Common myeloid progenitor, CD34-positive (primary cell): ENCODE measurements around the gene MARF1.
"Not testable (repeated sequence)": the region's sequence is repeated elsewhere in the genome, so short reads cannot be mapped to it uniquely, and the experiment has no call there.

ENCODE experiments used
- CTCF ChIA-PET: fragments of 350-600 bp; sonication (Branson Sonifier 250); formaldehyde crosslinking; loops from one replicate; lab custom pipeline; 2021; ENCODE audit warnings: antibody characterized with exemption; lab: Charles Lee
- POLR2A ChIA-PET: fragments of 350-600 bp; sonication (Branson Sonifier 250); formaldehyde crosslinking; loops from one replicate; lab custom pipeline; 2021; ENCODE audit warnings: antibody characterized with exemption; lab: Charles Lee
- DNase-seq, 3 donors: peaks; one replicate each; pipeline versions ENCODE4 v3.0.0 to v3.0.0-alpha.2; 2013
- H3K27ac ChIP-seq, 2 experiments: 1 replicate in 1 of 2; 2 replicates in 1 of 2; pipeline ENCODE4 v1.7.0; 2013; ENCODE audit warnings: inconsistent platforms in 2 of 2, low read length in 2 of 2, mild to moderate bottlenecking in 2 of 2, low read depth in 1 of 2, moderate library complexity in 1 of 2; ENCODE audit not compliant: severe bottlenecking in 2 of 2, insufficient read depth in 1 of 2, poor library complexity in 1 of 2
- H3K27me3 ChIP-seq, 5 experiments: replicated peaks in 2 of 5; 1 replicate in 3 of 5; 2 replicates in 2 of 5; pipeline versions ENCODE4 v1.6.1 to v1.7.0; 2013; ENCODE audit warnings: low read length in 4 of 5, mild to moderate bottlenecking in 2 of 5, moderate library complexity in 2 of 5, inconsistent platforms in 1 of 5; ENCODE audit not compliant: insufficient read depth in 5 of 5, control insufficient read depth in 4 of 5
- H3K36me3 ChIP-seq, 4 experiments: 1 replicate in 2 of 4; 2 replicates in 2 of 4; pipeline versions ENCODE4 v1.6.1 to v1.7.0; 2013; ENCODE audit warnings: low read length in 3 of 4, control low read depth in 1 of 4, mild to moderate bottlenecking in 1 of 4; ENCODE audit not compliant: control insufficient read depth in 4 of 4, insufficient read depth in 4 of 4
- H3K4me1 ChIP-seq, 4 experiments: 1 replicate in 3 of 4; 2 replicates in 1 of 4; pipeline versions ENCODE4 v1.6.1 to v1.7.1; 2013; ENCODE audit warnings: low read length in 3 of 4, mild to moderate bottlenecking in 3 of 4, control low read depth in 1 of 4, inconsistent platforms in 1 of 4, moderate library complexity in 1 of 4; ENCODE audit not compliant: control insufficient read depth in 4 of 4, insufficient read depth in 4 of 4; ENCODE audit errors: control extremely low read depth in 1 of 4
- H3K4me3 ChIP-seq, 7 experiments: 1 replicate in 4 of 7; 2 replicates in 3 of 7; pipeline versions ENCODE4 v1.5.1 to v1.7.0; 2013; ENCODE audit warnings: mild to moderate bottlenecking in 7 of 7, low read length in 6 of 7, moderate library complexity in 6 of 7, inconsistent platforms in 2 of 7, low read depth in 2 of 7, control low read depth in 1 of 7; ENCODE audit not compliant: insufficient read depth in 4 of 7, control insufficient read depth in 1 of 7; ENCODE audit errors: extremely low read depth in 1 of 7
- H3K9me3 ChIP-seq, 5 experiments: 1 replicate in 4 of 5; 2 replicates in 1 of 5; pipeline versions ENCODE4 v1.6.1 to v1.7.1; 2013; ENCODE audit warnings: low read length in 4 of 5, mild to moderate bottlenecking in 2 of 5, inconsistent platforms in 1 of 5, low read depth in 1 of 5, moderate library complexity in 1 of 5; ENCODE audit not compliant: control insufficient read depth in 4 of 5, insufficient read depth in 2 of 5; ENCODE audit errors: control extremely low read depth in 1 of 5
- WGBS: methylation state at CpG from one replicate; pipeline ENCODE4 v1.1.5; 2013; ENCODE audit not compliant: insufficient coverage; 5-methylcytosine and 5-hydroxymethylcytosine counted together

The MARF1 gene

DNA sequence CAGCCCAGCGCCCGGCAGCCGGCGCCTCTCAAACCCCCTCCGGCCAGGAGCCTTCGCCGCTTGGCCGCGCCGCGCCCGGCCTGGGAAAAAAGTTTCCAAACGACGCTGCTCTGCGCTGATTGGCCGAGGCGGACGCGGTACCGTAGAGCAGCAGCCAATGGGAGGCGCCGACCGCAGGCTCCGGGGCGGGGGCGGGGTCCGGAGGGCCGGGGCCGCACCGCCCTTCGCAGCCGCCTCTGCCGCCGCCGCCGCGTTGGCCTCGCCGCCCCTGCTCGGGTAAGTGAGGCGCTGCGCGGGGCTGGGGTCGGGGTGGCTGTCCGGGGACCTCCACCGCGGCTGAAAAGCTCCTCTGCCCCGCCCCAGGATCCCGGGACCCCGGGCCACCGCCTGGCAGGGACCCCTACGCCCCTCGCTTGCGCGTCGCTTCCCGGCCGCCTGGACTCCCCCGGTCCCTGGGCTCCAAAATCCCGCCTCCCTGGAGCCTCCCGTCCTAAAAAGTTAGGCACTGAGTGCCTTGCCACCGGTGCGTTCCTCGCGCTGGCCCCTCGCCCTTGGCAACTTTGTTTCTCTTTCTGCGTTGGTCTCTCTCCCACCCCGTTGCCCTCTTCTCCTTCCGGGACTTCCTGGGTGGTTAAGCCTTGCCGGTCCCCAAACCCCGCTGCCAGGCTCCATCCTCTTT, 7.2 kb upstream of the MARF1 start, which contains the start of gene NDE1:
Gene NDE1, plus strand, starts transcription at position 227 of the 679 bp plus-strand sequence. CDS start 14,534 bp downstream, outside the sequence.
- no peaks in the 10 kb centered on the region for H3K27me3 ChIP-seq
- ChIA-PET POLR2A (interaction anchor here (2.5 kb wide), 1 partner anchor 22 kb away, joined by 8 read pairs; no protein-coding TSS in a partner anchor), CTCF (no interaction called here)
- peak; percentile 80 to 88 (median 87) for DNase-seq
- H3K36me3 ChIP-seq: peaks cover 0 to 17% (median 9%) of the 10 kb centered on the region in 4 experiments
- 0% methylated on average over 71 of the region's 71 CpGs for WGBS
- peak within 1 kb of the TSS; percentile 76 to 97 (median 82) for H3K4me3 ChIP-seq
- peaks cover 0 to 26% (median 20%) of the 10 kb centered on the region in 4 experiments for H3K4me1 ChIP-seq
- peak within 1 kb of the TSS; percentile 84 to 90 for H3K27ac ChIP-seq
- no peaks in the 10 kb centered on the region for H3K9me3 ChIP-seq

DNA sequence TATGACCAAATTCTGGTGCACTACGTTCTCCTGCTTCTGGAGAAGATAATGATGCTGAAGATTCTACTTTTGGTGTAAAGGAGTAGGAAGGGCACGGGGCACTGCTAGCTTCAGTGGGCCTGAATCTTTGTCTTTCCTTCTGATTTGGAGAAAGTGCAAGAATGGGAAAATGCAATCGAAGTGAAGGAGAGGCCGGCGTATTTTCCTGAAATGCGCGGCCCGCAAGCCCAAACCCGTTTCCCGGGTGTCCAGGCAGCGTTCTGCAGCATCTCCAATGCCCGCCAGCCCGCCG, 6.7 kb upstream of the MARF1 start:
- WGBS: 0% methylated on average over 13 of the region's 14 CpGs
- H3K27ac ChIP-seq: peak overlapping the region in 1 of 2 experiments; percentile 65
- ChIA-PET CTCF (no interaction called here), POLR2A (interaction anchor here (2.5 kb wide), 1 partner anchor 22 kb away, joined by 8 read pairs; no protein-coding TSS in a partner anchor)
- H3K27me3 ChIP-seq: no peaks in the 10 kb centered on the region
- H3K9me3 ChIP-seq: no peaks in the 10 kb centered on the region
- DNase-seq: no peak
- H3K4me1 ChIP-seq: peaks cover 0 to 30% (median 20%) of the 10 kb centered on the region in 4 experiments
- H3K4me3 ChIP-seq: peak overlapping the region; percentile 33 to 97 (median 82)
- peaks cover 0 to 15% (median 8%) of the 10 kb centered on the region in 4 experiments for H3K36me3 ChIP-seq

DNA sequence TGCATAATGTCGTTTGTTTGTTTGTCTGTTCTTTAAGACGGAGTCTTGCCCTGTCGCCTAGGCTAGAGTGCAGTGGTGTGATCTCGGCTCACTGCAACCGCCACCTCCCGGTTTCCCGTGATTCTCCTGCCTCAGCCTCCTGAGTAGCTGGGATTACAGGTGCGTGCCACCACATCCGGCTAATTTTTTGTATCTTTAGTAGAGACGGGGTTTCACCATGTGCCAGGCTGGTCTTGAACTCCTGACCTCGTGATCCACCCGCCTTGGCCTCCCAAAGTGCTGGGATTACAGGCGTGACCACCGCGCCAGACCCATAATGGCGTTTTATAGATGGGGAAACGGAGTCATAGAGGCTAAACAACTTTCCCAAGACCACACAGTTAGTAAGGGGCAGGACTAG, 6.4 kb upstream of the MARF1 start:
- H3K36me3 ChIP-seq: peaks cover 0 to 13% (median 6%) of the 10 kb centered on the region in 4 experiments
- POLR2A ChIA-PET: interaction anchor here (2.5 kb wide), 1 partner anchor 23 kb away, joined by 8 read pairs; no protein-coding TSS in a partner anchor
- peak overlapping the region in 1 of 2 experiments; percentile 65 for H3K27ac ChIP-seq
- WGBS: 90% methylated on average over 17 of the region's 17 CpGs
- CTCF ChIA-PET, DNase-seq, H3K27me3 ChIP-seq, H3K9me3 ChIP-seq: not testable (repeated sequence)
- H3K4me1 ChIP-seq: peaks cover 0 to 33% (median 23%) of the 10 kb centered on the region in 4 experiments
- peak overlapping the region in 6 of 7 experiments; percentile 53 to 97 (median 88) for H3K4me3 ChIP-seq

DNA sequence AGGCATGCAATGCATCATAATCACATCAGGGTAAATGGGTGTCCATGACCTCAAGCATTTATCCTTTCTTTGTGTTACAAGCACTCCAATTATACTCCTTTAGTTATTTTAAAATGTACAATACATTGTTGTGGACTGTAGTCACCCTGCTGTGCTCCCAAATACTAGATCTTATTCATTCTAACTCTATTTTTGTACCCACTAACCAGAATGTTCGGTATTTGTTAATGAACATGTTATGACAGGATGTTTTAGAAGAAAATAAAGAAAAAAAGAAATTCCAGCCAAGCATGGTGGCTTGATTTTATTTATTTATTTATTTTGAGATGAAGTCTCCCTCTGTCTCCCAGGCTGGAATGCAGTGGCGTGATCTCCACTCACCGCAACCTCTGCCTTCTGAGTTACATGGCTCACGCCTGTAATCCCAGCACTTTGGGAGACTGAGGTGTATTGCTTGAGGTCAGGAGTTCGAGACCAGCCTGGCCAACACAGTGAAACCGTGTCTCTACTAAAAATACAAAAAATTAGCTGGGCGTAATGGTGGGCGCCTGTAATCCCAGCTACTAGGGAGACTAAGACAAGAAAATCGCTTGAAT, 5.3 kb upstream of the MARF1 start:
- Histone ChIP-seq H3K9me3 (no peaks in the 10 kb centered on the region), H3K4me3 (no peak overlapping the region), H3K4me1 (peaks cover 7 to 41% (median 29%) of the 10 kb centered on the region in 4 experiments), H3K27me3 (no peaks in the 10 kb centered on the region), H3K36me3 (peaks cover 0 to 12% (median 6%) of the 10 kb centered on the region in 4 experiments), H3K27ac (no peak overlapping the region)
- CTCF ChIA-PET: interaction anchor here (2.6 kb wide), 1 partner anchor 34 kb away, joined by 9 read pairs; no protein-coding TSS in a partner anchor
- 99% methylated on average over 8 of the region's 9 CpGs for WGBS
- no peak for DNase-seq
- POLR2A ChIA-PET: no interaction called here

DNA sequence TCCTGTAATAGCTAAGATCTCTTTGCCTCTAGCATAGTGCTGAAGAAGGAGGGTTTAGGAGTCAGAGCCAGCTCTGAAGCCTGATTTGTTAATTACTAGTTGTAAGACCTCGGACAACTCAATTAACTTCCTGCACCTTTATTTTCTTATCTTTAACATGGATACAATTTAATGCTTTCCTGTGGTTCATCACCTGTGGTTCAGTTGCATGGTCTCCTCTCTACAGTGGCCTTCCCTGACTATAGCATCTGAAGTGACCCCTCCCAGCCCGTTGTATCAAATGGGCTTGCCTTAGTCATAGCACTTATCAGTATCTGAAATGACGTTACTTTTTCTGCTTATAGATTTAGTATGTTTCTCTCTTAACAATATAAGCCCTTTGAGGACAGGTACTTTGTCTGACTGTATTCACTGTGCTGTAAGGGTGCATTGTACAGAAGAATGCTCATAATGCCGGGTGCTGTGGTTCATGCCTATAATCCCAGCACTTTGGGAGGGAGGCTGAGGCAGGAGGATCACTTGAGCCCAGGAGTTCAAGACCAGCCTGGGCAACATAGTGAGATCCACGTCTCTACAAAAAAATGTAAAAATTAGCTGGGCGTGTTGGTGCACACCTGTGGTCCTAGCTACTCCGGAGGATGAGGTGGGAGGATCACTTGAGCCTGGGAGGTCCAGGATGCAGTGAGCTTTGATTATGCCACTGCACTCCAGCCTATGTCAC, 4.5 kb upstream of the MARF1 start:
- no peak overlapping the region for H3K27ac ChIP-seq
- no peaks in the 10 kb centered on the region for H3K9me3 ChIP-seq
- peaks cover 7 to 38% (median 27%) of the 10 kb centered on the region in 4 experiments for H3K4me1 ChIP-seq
- H3K27me3 ChIP-seq: no peaks in the 10 kb centered on the region
- H3K4me3 ChIP-seq: no peak overlapping the region
- no peak for DNase-seq
- POLR2A ChIA-PET: no interaction called here
- CTCF ChIA-PET: interaction anchor here (1.0 to 2.6 kb wide), 2 partner anchors 14 to 35 kb away, joined by 3 to 9 read pairs; no protein-coding TSS in a partner anchor
- 96% methylated on average over 5 of the region's 7 CpGs for WGBS
- H3K36me3 ChIP-seq: peaks cover 0 to 5% (median 4%) of the 10 kb centered on the region in 4 experiments

DNA sequence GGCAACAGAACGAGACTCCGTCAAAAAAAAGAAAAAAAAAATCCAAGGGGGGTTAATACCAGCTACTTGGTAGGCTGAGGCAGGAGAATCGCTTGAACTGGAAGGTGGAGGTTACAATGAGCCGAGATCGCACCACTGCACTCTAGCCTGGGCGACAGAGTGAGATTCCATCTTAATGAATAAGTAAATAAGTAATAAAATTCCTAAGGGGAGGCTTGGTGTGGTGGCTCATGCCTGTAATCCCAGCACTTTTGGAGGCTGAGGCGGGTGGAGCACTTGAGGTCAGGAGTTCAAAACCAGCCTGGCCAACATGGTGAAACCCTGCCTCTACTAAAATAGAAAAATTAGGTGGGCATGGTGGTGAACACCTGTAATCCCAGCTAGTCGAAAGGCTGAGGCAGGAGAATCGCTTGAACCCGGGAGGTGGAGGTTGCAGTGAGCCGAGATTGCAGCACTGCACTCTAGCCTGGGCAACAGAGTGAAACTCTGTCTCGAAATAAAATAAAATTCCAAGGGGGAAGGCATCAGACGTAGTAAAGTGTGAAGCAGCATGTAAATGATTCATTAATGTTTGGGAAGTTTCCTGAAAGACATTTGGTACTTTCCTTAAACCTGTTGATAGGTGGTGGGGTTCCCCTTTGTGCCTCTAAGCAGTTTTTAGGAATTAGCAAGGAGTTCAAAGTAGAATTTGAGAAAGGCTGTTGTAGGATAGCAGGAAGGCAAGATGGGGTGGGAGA, 3.8 kb upstream of the MARF1 start:
- DNase-seq, POLR2A ChIA-PET, H3K36me3 ChIP-seq, H3K27me3 ChIP-seq, H3K4me3 ChIP-seq, H3K9me3 ChIP-seq, H3K27ac ChIP-seq: not testable (repeated sequence)
- CTCF ChIA-PET: interaction anchor here (1.0 to 2.6 kb wide), 2 partner anchors 14 to 35 kb away, joined by 3 to 9 read pairs; no protein-coding TSS in a partner anchor
- H3K4me1 ChIP-seq: peaks cover 12 to 39% (median 30%) of the 10 kb centered on the region in 4 experiments
- WGBS: 95% methylated on average over 9 of the region's 13 CpGs
